Right ventricle myocardium superior (tissue), 1 donor: Measurements from ENCODE around the gene RARA. TPM values are rescaled to one million over a fixed set of nuclear protein-coding genes. Genes with fewer than 3 reads are reported as not detected.
A peak's percentile ranks its signal among the peaks of the same experiment; 100 is the strongest.
"Not testable (repeated sequence)": the region's sequence is repeated elsewhere in the genome, so short reads cannot be mapped to it uniquely, and the experiment has no call there.

Experiments
- ATAC-seq: fragments of 200-7000 bp; cut with Tn5 transposase; one replicate; pipeline ENCODE4 v1.9.1; 2020; ENCODE audit warnings: mild to moderate bottlenecking; ENCODE audit not compliant: poor library complexity
- DNase-seq: peaks from one replicate; pipeline ENCODE4 v3.0.0-alpha.2; 2020
- intact Hi-C: fragments of 100-400 bp; cut with DNase I; formaldehyde crosslinking; loops from one replicate; pipeline ENCODE4 v1.11.2; 2022
- total RNA-seq: library from RNA; stranded (reverse); fragmentation: NEBNext Ultra II Directional; extraction: Animal tissue kit (Norgen Biotek cat#: 25700); gene quantifications from one replicate; pipeline ENCODE4 v1.2.1, GENCODE V29; 2021
- donor health status: DM: no; HTN: yes; CAD: no; lungs with severe emphysema.

Gene RARA
- total RNA-seq, 1 donor from 2014 or later: 15.8 TPM

- intact Hi-C loops: loop anchor here (5.0 kb wide), 1 partner anchor 50 kb away; no protein-coding TSS in a partner anchor
- ATAC-seq (peak; percentile 38), DNase-seq (peak; percentile 77)
Observed at GRCh38 chr17:40362696-40363110, 53.7 kb downstream of the RARA start.

GRCh38 chr17:40363111-40363827 is 54.3 kb downstream of the RARA start:
- no peak for ATAC-seq
- no peak for DNase-seq
- intact Hi-C loops: loop anchor here (5.0 kb wide), 1 partner anchor 49 kb away; no protein-coding TSS in a partner anchor

- no peak for ATAC-seq
- intact Hi-C loops: loop anchor here (5.0 kb wide), 1 partner anchor 48 kb away; no protein-coding TSS in a partner anchor
- DNase-seq: no peak
Observed at GRCh38 chr17:40364121-40364861, 55.3 kb downstream of the RARA start, which contains the start of gene GJD3. Gene GJD3, minus strand, starts transcription at chr17:40364737. Its CDS starts 922 bp downstream, at chr17:40363815.

GRCh38 chr17:40364906-40365305 is 55.9 kb downstream of the RARA start:
- intact Hi-C loops: loop anchor here (5.0 kb wide), 1 partner anchor 47 kb away; no protein-coding TSS in a partner anchor
- no peak for ATAC-seq
- DNase-seq: no peak

GRCh38 chr17:40366076-40366860 is 57.3 kb downstream of the RARA start:
- ATAC-seq (no peak), DNase-seq (no peak)
- intact Hi-C loops: no loop called here

GRCh38 chr17:40366861-40367518 is 58.0 kb downstream of the RARA start:
- ATAC-seq (no peak), DNase-seq (no peak)
- intact Hi-C loops: no loop called here

GRCh38 chr17:40367728-40368127 is 58.7 kb downstream of the RARA start:
- DNase-seq, intact Hi-C loops, ATAC-seq: not testable (repeated sequence)

GRCh38 chr17:40369923-40370322 is 60.9 kb downstream of the RARA start:
- ATAC-seq: no peak

GRCh38 chr17:40371261-40371929 is 62.4 kb downstream of the RARA start:
- no peak for ATAC-seq
- intact Hi-C loops: no loop called here
- no peak for DNase-seq

More at GRCh38 chr17:40369923-40370322, 60.9 kb downstream of the RARA start:
- intact Hi-C loops: no loop called here
- DNase-seq: no peak

- ATAC-seq: no peak
- no peak for DNase-seq
- intact Hi-C loops: no loop called here
Observed at GRCh38 chr17:40372031-40372430, 63.1 kb downstream of the RARA start.

GRCh38 chr17:40372644-40373043 is 63.7 kb downstream of the RARA start:
- DNase-seq, ATAC-seq, intact Hi-C loops: not testable (repeated sequence)

GRCh38 chr17:40373324-40373723 is 64.3 kb downstream of the RARA start:
- ATAC-seq (no peak), DNase-seq (no peak)
- intact Hi-C loops: no loop called here

GRCh38 chr17:40373999-40374398 is 65.0 kb downstream of the RARA start:
- DNase-seq: no peak
- no peak for ATAC-seq
- intact Hi-C loops: no loop called here

- DNase-seq: no peak
- ATAC-seq: no peak
- intact Hi-C loops: no loop called here
Observed at GRCh38 chr17:40374821-40375498, 66.0 kb downstream of the RARA start.

- intact Hi-C loops, DNase-seq, ATAC-seq: not testable (repeated sequence)
Observed at GRCh38 chr17:40375786-40376185, 66.8 kb downstream of the RARA start.

GRCh38 chr17:40376541-40376940 is 67.6 kb downstream of the RARA start:
- intact Hi-C loops, ATAC-seq, DNase-seq: not testable (repeated sequence)

GRCh38 chr17:40377832-40378231 is 68.9 kb downstream of the RARA start:
- ATAC-seq: no peak
- intact Hi-C loops: no loop called here
- DNase-seq: no peak
